SU-DHL-6 (cell line): ENCODE results near the gene ARFGEF2.
"Not testable (repeated sequence)": the region's sequence is repeated elsewhere in the genome, so short reads cannot be mapped to it uniquely, and the experiment has no call there.

Experiments
- H2AFZ ChIP-seq: fragments of 200-600 bp; sonication (generic); 2 replicates; pipeline ENCODE4 v1.6.1; 2014; ENCODE audit warnings: low read depth, mild to moderate bottlenecking, moderate library complexity, mixed read lengths, antibody characterized with exemption, low read length; ENCODE audit not compliant: severe bottlenecking
- H3F3A ChIP-seq: fragments of 200-600 bp; shearing (Covaris generic); 2 replicates; pipeline ENCODE4 v1.6.0; 2016; ENCODE audit warnings: antibody characterized with exemption, mild to moderate bottlenecking; ENCODE audit not compliant: insufficient read depth
- H3K27ac ChIP-seq: fragments of 200-600 bp; sonication (generic); 2 replicates; pipeline ENCODE4 v1.5.1; 2016; ENCODE audit warnings: low read depth, mild to moderate bottlenecking, low read length, moderate library complexity, mixed read lengths
- H3K27me3 ChIP-seq: fragments of 200-600 bp; sonication (generic), shearing (Covaris generic); 2 replicates; pipeline ENCODE4 v1.6.0; 2014; ENCODE audit warnings: mild to moderate bottlenecking, low read length
- H3K36me3 ChIP-seq: fragments of 200-600 bp; sonication (generic); 2 replicates; pipeline ENCODE4 v1.6.1; 2014; ENCODE audit warnings: mild to moderate bottlenecking, low read length, mixed read lengths
- H3K4me2 ChIP-seq: fragments of 300-600, 200-600 bp; shearing (Covaris generic), sonication (generic); 2 replicates; pipeline ENCODE4 v1.6.0; 2014; ENCODE audit warnings: low read length, low read depth, mild to moderate bottlenecking; ENCODE audit not compliant: poor library complexity, severe bottlenecking
- H3K4me3 ChIP-seq: fragments of 200-600 bp; sonication (generic); 2 replicates; pipeline ENCODE4 v1.5.1; 2014; ENCODE audit warnings: antibody characterized with exemption, low read length, mild to moderate bottlenecking, mixed read lengths; ENCODE audit not compliant: insufficient read depth, poor library complexity, severe bottlenecking
- H3K79me2 ChIP-seq: fragments of 200-600 bp; sonication (generic); 2 replicates; pipeline ENCODE4 v1.6.1; 2014; ENCODE audit warnings: mild to moderate bottlenecking, low read length, moderate library complexity; ENCODE audit not compliant: insufficient read depth
- H3K9ac ChIP-seq: fragments of 200-600 bp; sonication (generic); 2 replicates; pipeline ENCODE4 v1.7.0; 2014; ENCODE audit warnings: mild to moderate bottlenecking, low read length
- H3K9me2 ChIP-seq: fragments of 200-600 bp; sonication (generic); replicated peaks from 2 replicates; pipeline ENCODE4 v1.6.1; 2014; ENCODE audit warnings: low read length; ENCODE audit not compliant: insufficient read depth
- H3K9me3 ChIP-seq: fragments of 200-600 bp; sonication (generic); 2 replicates; pipeline ENCODE4 v1.6.1; 2014; ENCODE audit warnings: low read length, mixed read lengths; ENCODE audit not compliant: insufficient read depth
- H4K20me1 ChIP-seq: fragments of 200-600 bp; sonication (generic); 2 replicates; pipeline ENCODE4 v1.6.1; 2014; ENCODE audit warnings: low read depth, mild to moderate bottlenecking, antibody characterized with exemption, low read length, moderate library complexity, mixed read lengths
- EZH2phosphoT487 ChIP-seq: fragments of 200-600 bp; sonication (generic), shearing (Covaris generic); conservative IDR thresholded peaks from 2 replicates; pipeline ENCODE4 v1.6.1; 2018; ENCODE audit warnings: mild to moderate bottlenecking, antibody characterized with exemption, low read length, moderate library complexity, mixed read lengths
- TF ChIP-seq, protein P1 (sequence below): fragments of 200-600 bp; sonication (generic); IDR thresholded peaks from one replicate; pipeline ENCODE4 v1.5.1; 2017; ENCODE audit warnings: antibody characterized with exemption, mild to moderate bottlenecking, low read length, moderate library complexity; ENCODE audit not compliant: insufficient read depth, poor library complexity, severe bottlenecking

Gene ARFGEF2

GRCh38 chr20:48886194-48886593 is 35.3 kb upstream of the ARFGEF2 start:
- no peak overlapping the region for H3K4me2 ChIP-seq
- no peak overlapping the region for H3K4me3 ChIP-seq
- no peak for TF ChIP-seq EZH2phosphoT487
- TF ChIP-seq, protein P1, sequence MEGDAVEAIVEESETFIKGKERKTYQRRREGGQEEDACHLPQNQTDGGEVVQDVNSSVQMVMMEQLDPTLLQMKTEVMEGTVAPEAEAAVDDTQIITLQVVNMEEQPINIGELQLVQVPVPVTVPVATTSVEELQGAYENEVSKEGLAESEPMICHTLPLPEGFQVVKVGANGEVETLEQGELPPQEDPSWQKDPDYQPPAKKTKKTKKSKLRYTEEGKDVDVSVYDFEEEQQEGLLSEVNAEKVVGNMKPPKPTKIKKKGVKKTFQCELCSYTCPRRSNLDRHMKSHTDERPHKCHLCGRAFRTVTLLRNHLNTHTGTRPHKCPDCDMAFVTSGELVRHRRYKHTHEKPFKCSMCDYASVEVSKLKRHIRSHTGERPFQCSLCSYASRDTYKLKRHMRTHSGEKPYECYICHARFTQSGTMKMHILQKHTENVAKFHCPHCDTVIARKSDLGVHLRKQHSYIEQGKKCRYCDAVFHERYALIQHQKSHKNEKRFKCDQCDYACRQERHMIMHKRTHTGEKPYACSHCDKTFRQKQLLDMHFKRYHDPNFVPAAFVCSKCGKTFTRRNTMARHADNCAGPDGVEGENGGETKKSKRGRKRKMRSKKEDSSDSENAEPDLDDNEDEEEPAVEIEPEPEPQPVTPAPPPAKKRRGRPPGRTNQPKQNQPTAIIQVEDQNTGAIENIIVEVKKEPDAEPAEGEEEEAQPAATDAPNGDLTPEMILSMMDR = no peak
- H3K36me3 ChIP-seq = no peaks in the 10 kb centered on the region
- H3K9me3 ChIP-seq = no peaks in the 10 kb centered on the region
- no peaks in the 10 kb centered on the region for H3K79me2 ChIP-seq
- H2AFZ ChIP-seq = no peak overlapping the region
- H4K20me1 ChIP-seq = no peaks in the 10 kb centered on the region
- H3K27ac ChIP-seq = no peak overlapping the region
- H3F3A ChIP-seq = no peaks in the 10 kb centered on the region
- no peaks in the 10 kb centered on the region for H3K9me2 ChIP-seq
- H3K27me3 ChIP-seq = no peaks in the 10 kb centered on the region
- H3K9ac ChIP-seq = no peak overlapping the region

GRCh38 chr20:48886811-48887210 is 34.7 kb upstream of the ARFGEF2 start:
- Histone ChIP-seq H3K27ac (no peak overlapping the region), H3K36me3 (no peaks in the 10 kb centered on the region), H4K20me1 (no peaks in the 10 kb centered on the region), H3K4me2 (no peak overlapping the region), H3K9me3 (no peaks in the 10 kb centered on the region), H2AFZ (no peak overlapping the region), H3K9me2 (no peaks in the 10 kb centered on the region), H3K27me3 (no peaks in the 10 kb centered on the region), H3F3A (no peaks in the 10 kb centered on the region), H3K79me2 (no peaks in the 10 kb centered on the region), H3K9ac (no peak overlapping the region), H3K4me3 (no peak overlapping the region)
- TF ChIP-seq, protein P1 = no peak

DNA sequence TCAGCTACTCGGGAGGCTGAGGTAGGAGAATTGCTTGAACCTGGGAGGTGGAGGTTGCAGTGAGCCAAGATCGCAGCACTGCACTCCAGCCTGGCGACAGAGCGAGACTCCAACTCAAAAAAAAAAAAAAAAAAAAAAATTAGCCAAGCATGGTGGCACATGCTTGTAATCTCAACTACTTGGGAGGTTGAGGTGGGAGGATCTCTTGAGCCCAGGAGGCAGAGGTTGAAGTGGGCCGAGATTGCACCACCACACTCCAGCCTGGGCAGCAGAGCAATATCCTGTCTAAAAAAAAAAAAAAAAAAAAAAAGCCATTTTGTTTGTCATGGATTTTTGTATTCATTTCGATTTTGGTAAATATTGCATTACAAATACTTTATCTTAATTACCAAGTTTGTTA is 33.0 kb upstream of the ARFGEF2 start:
- H3K4me3 ChIP-seq, H3K9ac ChIP-seq, H2AFZ ChIP-seq, H3F3A ChIP-seq, H3K9me2 ChIP-seq, H3K27me3 ChIP-seq, H3K27ac ChIP-seq, H3K36me3 ChIP-seq, H3K9me3 ChIP-seq, H3K4me2 ChIP-seq, H3K79me2 ChIP-seq, H4K20me1 ChIP-seq: not testable (repeated sequence)

- Histone ChIP-seq H3K27me3 (no peaks in the 10 kb centered on the region), H3K9me2 (no peaks in the 10 kb centered on the region), H3K79me2 (no peaks in the 10 kb centered on the region), H3K9me3 (no peaks in the 10 kb centered on the region), H3K27ac (no peak overlapping the region), H2AFZ (no peak overlapping the region), H3K4me3 (no peak overlapping the region), H4K20me1 (no peaks in the 10 kb centered on the region), H3K4me2 (no peak overlapping the region), H3F3A (no peaks in the 10 kb centered on the region), H3K9ac (no peak overlapping the region), H3K36me3 (no peaks in the 10 kb centered on the region)
- TF ChIP-seq, protein P1 = no peak
- no peak for TF ChIP-seq EZH2phosphoT487
Measured at GRCh38 chr20:48889140-48889790, 32.2 kb upstream of the ARFGEF2 start.
